Measurements from ENCODE around the gene CHL1.

- no peak for TF ChIP-seq POLR2A (IDR thresholded peaks at IDR 0.05)
- no peak for TF ChIP-seq CTCF (IDR thresholded peaks at IDR 0.05)
Measured at GRCh38 chr3:399647-400046, 203.1 kb downstream of the CHL1 start.
